LNCaP clone FGC (cell line): ENCODE results near the gene KRT4.

Experiments used
- DNase-seq: peaks from one replicate; pipeline ENCODE4 v3.0.0-alpha.2; 2011; ENCODE audit warnings: low read depth
- H3K4me3 ChIP-seq: 2 replicates; pipeline ENCODE4 v1.5.1; 2011; ENCODE audit warnings: mild to moderate bottlenecking, low read depth, low read length, control low read depth
- CTCF ChIP-seq: IDR thresholded peaks from 2 replicates; pipeline ENCODE4 v1.5.1; 2012; ENCODE audit warnings: mild to moderate bottlenecking; ENCODE audit not compliant: control insufficient read depth, insufficient read depth; ENCODE audit errors: extremely low read depth

The KRT4 gene

GRCh38 chr12:52851787-52852186 lies 37.9 kb upstream of the KRT4 start:
- TF ChIP-seq CTCF = no peak
- no peak for DNase-seq
- H3K4me3 ChIP-seq = no peak overlapping the region

DNA sequence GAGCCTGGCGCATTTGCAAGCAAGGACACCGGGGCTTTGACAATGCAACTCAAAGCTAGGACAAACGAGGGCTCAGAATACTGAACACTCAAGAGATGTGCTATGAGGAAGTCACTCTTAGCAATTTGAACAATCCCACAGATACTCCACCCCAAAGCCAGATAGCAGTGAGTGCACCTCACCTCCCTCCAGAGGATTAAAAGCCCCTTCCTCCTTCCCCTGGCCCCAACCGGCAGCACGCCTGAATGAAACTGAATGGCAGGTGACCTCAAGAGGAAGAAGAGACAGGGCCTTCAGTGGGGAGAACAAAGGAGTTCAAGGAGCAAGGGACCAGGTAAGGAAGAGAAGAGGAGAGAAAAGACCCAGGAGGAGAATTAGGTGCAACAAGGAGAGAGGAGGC lies 36.8 kb upstream of the KRT4 start:
- no peak for TF ChIP-seq CTCF
- H3K4me3 ChIP-seq = no peak overlapping the region

DNA sequence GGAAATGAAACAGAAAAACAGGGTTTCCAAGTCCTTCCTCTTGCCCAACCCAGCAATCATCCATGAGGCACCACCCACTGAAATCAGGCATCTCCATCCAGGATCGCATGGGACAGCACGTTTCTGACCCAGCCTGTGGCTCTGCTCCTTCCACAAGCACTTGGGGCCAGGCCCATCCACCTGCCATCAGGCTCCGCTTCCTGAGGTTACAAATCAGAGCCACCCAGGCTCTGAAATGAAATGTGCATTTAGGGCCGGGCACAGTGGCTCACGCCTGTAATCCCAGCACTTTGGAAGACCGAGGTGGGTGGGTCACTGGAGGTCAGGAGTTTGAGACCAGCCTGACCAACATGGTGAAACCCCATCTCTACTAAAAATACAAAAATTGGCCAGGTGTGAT lies 35.6 kb upstream of the KRT4 start:
- TF ChIP-seq CTCF = no peak
- no peak for DNase-seq
- H3K4me3 ChIP-seq = no peak overlapping the region

More for the DNA sequence above, 36.8 kb upstream of the KRT4 start:
- DNase-seq = no peak

DNA sequence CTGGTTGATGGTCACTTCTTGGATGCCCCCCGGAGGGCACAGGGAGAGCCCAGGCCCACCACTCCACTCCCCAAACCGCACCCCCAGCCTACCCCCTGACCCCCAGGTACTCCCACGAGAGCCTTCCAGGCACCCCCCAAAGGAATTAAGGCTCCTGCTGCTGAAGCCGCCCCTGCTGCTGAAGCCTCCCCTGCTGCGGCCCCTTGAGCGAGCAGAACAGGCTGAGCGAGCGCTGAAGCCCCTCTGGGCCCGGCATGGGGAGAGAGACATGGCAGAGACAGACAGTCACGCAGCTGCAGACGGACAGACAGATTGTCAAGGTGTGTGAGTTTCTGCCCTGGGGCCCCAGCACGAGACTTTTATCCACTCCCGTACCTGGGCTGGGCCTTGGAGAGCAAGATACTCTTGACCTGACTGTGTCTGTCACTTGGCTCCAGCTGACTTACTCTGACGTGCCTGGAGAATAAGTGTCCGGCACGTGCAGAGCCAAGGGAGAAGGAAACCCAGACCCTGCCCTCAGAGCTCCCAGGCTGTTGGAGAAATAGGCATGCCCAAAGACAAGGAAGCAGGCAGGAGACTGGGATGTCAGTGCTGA lies 34.8 kb upstream of the KRT4 start, which contains the start of gene KRT78:
Gene KRT78 (minus strand): TSS at position 334 of the 595 bp plus-strand sequence. CDS start 64 bp downstream, at position 270.
- no peak for TF ChIP-seq CTCF
- DNase-seq = no peak
- no peak within 1 kb of the TSS for H3K4me3 ChIP-seq

- no peak for TF ChIP-seq CTCF
- no peak for DNase-seq
- H3K4me3 ChIP-seq = no peak overlapping the region
These were observed 33.6 kb upstream of the KRT4 start for GRCh38 chr12:52847335-52848102.

DNA sequence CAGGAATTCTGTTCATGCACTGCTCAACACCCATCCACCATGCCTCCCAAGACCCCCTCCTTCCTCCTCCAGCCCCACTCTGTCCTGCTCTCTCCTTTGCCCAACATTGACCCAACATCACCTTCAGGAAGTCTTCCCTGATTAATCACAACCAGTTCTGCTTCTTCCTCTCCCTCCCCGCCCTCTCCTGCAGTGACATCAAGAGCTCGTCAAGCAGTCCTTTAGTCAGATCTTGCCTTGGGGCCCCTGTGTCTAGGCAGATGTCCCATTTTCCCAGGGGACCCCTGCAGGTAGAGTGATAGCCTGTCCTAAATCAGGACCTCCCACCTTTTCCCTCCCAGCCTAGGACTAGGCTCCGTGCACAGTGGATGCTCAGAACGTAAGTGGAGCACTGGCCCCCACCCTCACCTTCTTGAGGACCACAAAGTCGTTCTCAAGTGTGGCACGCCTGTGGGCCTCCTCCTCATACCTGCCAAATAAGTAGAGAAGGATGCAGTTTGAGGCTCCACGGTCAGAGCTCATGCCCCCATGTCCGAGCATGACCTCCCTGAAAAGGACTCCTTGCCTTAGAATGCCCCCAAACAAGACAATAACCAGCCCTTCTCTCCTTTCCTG lies 32.5 kb upstream of the KRT4 start:
- no peak for TF ChIP-seq CTCF
- H3K4me3 ChIP-seq = no peak overlapping the region
- no peak for DNase-seq
